ENCODE results near the gene SMIM35. TPM values are rescaled to one million over a fixed set of nuclear protein-coding genes. Genes with fewer than 3 reads are reported as not detected.

SMIM35 gene
- total RNA-seq, 4 donors from 2014 or later = 0.47 TPM; not detected in 3

- no peak for DNase-seq (ENCODE audit: low spot score)
- ATAC-seq (ENCODE audit: low FRiP score) = no peak
- TF ChIP-seq, protein P1, sequence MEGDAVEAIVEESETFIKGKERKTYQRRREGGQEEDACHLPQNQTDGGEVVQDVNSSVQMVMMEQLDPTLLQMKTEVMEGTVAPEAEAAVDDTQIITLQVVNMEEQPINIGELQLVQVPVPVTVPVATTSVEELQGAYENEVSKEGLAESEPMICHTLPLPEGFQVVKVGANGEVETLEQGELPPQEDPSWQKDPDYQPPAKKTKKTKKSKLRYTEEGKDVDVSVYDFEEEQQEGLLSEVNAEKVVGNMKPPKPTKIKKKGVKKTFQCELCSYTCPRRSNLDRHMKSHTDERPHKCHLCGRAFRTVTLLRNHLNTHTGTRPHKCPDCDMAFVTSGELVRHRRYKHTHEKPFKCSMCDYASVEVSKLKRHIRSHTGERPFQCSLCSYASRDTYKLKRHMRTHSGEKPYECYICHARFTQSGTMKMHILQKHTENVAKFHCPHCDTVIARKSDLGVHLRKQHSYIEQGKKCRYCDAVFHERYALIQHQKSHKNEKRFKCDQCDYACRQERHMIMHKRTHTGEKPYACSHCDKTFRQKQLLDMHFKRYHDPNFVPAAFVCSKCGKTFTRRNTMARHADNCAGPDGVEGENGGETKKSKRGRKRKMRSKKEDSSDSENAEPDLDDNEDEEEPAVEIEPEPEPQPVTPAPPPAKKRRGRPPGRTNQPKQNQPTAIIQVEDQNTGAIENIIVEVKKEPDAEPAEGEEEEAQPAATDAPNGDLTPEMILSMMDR (IDR thresholded peaks at IDR 0.05) = no peak
These were observed 88.8 kb downstream of the SMIM35 start for GRCh38 chr11:117997823-117998579.

- TF ChIP-seq, protein P1 (IDR thresholded peaks at IDR 0.05) = no peak
- ATAC-seq (ENCODE audit: low FRiP score) (no peak), DNase-seq (ENCODE audit: low spot score) (no peak)
These were observed 89.4 kb downstream of the SMIM35 start for GRCh38 chr11:117997406-117997805.

- TF ChIP-seq, protein P1 (IDR thresholded peaks at IDR 0.05) = no peak
- no peak for ATAC-seq (ENCODE audit: low FRiP score)
- DNase-seq (ENCODE audit: low spot score) = no peak
These were observed 90.7 kb downstream of the SMIM35 start for GRCh38 chr11:117996058-117996457.

DNA sequence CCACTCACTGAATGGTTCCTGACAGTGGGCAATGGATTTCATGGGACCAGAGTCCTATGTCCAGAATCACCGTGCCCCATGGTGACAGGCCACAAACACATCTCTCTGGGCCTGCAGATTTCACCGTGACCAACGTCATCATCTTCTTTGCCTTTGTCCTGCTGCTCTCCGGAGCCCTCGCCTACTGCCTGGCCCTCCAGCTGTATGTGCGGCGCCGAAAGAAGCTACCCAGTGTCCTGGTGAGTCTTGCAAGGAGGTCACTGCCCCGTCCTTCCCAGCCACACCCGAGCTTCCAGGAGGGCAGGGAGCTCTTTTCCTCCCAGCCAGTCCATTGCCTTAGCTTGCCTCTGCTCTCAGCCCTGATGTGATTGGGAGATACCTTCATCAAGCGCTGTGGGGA, 91.3 kb downstream of the SMIM35 start:
- ATAC-seq (ENCODE audit: low FRiP score) = no peak
- TF ChIP-seq, protein P1 (IDR thresholded peaks at IDR 0.05) = no peak
- DNase-seq (ENCODE audit: low spot score) = no peak

- DNase-seq (ENCODE audit: low spot score) (no peak), ATAC-seq (ENCODE audit: low FRiP score) (no peak)
- TF ChIP-seq, protein P1 (IDR thresholded peaks at IDR 0.05) = no peak
These were observed 92.6 kb downstream of the SMIM35 start for GRCh38 chr11:117993988-117994745.

DNA sequence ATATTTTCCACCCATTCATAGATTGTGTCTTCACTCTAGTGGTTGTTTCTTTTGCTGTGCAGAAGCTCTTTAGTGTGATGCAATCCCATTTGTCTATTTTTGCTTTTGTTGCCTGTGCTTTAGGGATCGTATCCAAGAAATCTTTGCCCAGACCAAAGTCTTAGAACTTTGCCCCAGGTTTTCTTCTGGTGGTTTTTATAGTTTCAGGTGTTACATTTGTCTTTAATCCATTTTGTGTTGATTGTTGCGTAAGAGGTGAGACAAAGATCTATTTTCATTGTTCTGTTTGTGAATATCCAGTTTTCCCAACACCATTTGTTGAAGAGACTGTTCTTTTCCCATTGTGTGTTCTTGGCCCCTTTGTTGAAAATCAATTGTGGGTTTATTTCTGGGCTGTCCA, 94.1 kb downstream of the SMIM35 start:
- TF ChIP-seq, protein P1 (IDR thresholded peaks at IDR 0.05) = no peak
- DNase-seq (ENCODE audit: low spot score) (no peak), ATAC-seq (ENCODE audit: low FRiP score) (no peak)

Data from omental fat pad (tissue), 4 donors.